Measurements from ENCODE around the gene ARMC5. TPM values are rescaled to one million over a fixed set of nuclear protein-coding genes. Genes with fewer than 3 reads are reported as not detected.
A peak's percentile ranks its signal among the peaks of the same experiment; 100 is the strongest.

ARMC5 gene
- total and polyA plus RNA-seq, 12 donors = 2.9 to 37.9 (median 12.0) TPM

DNA sequence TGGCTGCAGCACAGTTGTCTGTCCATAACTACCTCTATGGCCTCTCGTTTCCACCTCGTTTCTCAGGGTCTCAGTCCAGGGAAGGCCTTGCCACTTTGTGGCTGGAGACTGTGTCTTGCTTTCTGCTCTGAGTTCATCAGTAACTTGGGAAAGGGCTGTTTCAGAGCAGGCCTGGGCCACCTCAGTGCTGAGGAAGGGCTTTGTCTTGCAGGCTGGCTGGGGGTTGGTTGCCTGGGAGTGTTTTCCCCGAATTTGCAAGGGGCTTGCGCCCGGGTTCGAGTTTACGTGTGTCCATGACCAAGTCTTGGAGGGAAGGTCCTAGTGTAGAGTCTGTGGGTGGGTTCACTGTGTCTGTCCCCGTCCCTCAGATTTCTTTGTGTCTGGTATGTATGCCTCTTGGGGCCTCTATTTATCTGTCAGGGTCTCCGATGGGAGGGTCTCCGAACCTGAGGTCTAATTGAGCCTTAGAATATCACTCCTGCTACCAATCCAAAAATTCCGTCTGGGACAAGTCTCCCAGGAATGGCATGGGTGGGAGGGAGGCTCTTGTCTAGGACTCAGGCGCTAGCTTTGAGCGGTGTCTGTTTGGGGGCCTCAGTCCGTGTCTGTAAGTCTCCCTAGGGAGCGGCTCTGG, 12.1 kb downstream of the ARMC5 start:
- DNase-seq = no peak
- WGBS, 4 donors = 47 to 73% (median 64%) methylated on average over 7 to 15 of the region's 15 CpGs
- intact Hi-C loops (cut with DNase I) = loop anchor here in 1 of 2 donors (10.0 kb wide), 1 partner anchor 233 kb away; no protein-coding TSS in a partner anchor

GRCh38 chr16:31471875-31472708, 12.8 kb downstream of the ARMC5 start, which contains the start of gene TGFB1I1:
Gene TGFB1I1 (plus strand): TSS chr16:31472152. CDS start chr16:31472189, 37 bp downstream.
- 0 to 2% (median 1%) methylated on average over 29 to 63 of the region's 63 CpGs for WGBS, 4 donors
- peaks cover 0 to 17% of the 10 kb centered on the region in 2 donors for H3K36me3 ChIP-seq (replicated peaks in 1 of 2)
- no peak for TF ChIP-seq POLR2A (IDR thresholded peaks at IDR 0.05)
- no peak for TF ChIP-seq CTCF (IDR thresholded peaks at IDR 0.05)
- H3K27me3 ChIP-seq = no peaks in the 10 kb centered on the region
- intact Hi-C loops (cut with DNase I) = loop anchor here in 1 of 2 donors (10.0 kb wide), 1 partner anchor 233 kb away; no protein-coding TSS in a partner anchor
- peaks cover 0 to 10% of the 10 kb centered on the region in 2 donors for H3K4me1 ChIP-seq (replicated peaks in 1 of 2)
- peak within 1 kb of the TSS; percentile 50 to 95 (median 69) for H3K27ac ChIP-seq
- no peaks in the 10 kb centered on the region for H3K9me3 ChIP-seq (replicated peaks in 1 of 3)
- peak within 1 kb of the TSS in 2 of 4 donors; percentile 46 to 77 for H3K4me3 ChIP-seq
- peak in 4 of 7 donors; percentile 40 to 52 (median 48) for DNase-seq

More for the DNA sequence above, 12.1 kb downstream of the ARMC5 start:
- H3K4me1 ChIP-seq (replicated peaks in 1 of 2) = peaks cover 0 to 10% of the 10 kb centered on the region in 2 donors
- peak overlapping the region in 2 of 4 donors; percentile 46 to 77 for H3K4me3 ChIP-seq
- H3K36me3 ChIP-seq (replicated peaks in 1 of 2) = peaks cover 0 to 19% of the 10 kb centered on the region in 2 donors
- TF ChIP-seq POLR2A (IDR thresholded peaks at IDR 0.05) (no peak), CTCF (IDR thresholded peaks at IDR 0.05) (no peak)
- no peaks in the 10 kb centered on the region for H3K27me3 ChIP-seq
- H3K9me3 ChIP-seq (replicated peaks in 1 of 3) = no peaks in the 10 kb centered on the region
- H3K27ac ChIP-seq = peak overlapping the region in 4 of 5 donors; percentile 12 to 95 (median 72)

DNA sequence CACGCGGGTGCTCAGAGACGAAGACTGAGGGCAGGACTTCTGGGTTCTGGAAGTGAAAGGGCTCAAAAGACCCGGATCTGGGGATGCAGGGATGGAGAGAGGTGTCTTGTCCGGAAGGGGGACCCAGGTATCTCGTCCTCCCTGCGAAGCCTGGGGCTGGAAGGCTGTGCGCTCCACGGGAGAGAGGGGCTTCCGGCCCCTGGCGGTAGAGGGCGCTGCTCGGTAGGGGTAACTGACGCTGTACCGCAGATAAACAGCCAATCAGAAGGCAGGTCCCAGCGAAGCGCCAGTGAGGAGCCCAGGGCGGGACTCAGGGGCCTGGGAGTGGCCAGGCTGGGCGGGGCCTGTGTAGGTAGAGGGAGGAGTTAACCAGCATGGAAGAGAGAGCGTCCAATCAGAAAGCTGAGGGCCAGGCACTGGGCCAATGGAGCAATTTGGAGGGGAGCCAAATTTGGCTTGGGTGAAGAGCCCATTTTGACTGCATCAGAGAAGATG, 13.5 kb downstream of the ARMC5 start:
- no peaks in the 10 kb centered on the region for H3K27me3 ChIP-seq
- no peaks in the 10 kb centered on the region for H3K9me3 ChIP-seq (replicated peaks in 1 of 3)
- intact Hi-C loops (cut with DNase I) = loop anchor here in 1 of 2 donors (10.0 kb wide), 1 partner anchor 232 kb away; no protein-coding TSS in a partner anchor
- peaks cover 0 to 13% of the 10 kb centered on the region in 2 donors for H3K4me1 ChIP-seq (replicated peaks in 1 of 2)
- DNase-seq = peak; percentile 88 to 97 (median 94)
- H3K36me3 ChIP-seq (replicated peaks in 1 of 2) = peaks cover 0 to 17% of the 10 kb centered on the region in 2 donors
- peak overlapping the region; percentile 50 to 95 (median 69) for H3K27ac ChIP-seq
- WGBS, 4 donors = 19 to 34% (median 28%) methylated on average over 13 to 20 of the region's 20 CpGs
- TF ChIP-seq POLR2A (IDR thresholded peaks at IDR 0.05) (no peak), CTCF (IDR thresholded peaks at IDR 0.05) (peak; percentile 53 to 94 (median 76))
- peak overlapping the region in 2 of 4 donors; percentile 46 to 77 for H3K4me3 ChIP-seq

Measured in adrenal gland (tissue), 12 donors.